Muscle layer of colon (tissue), 2 donors: Measurements from ENCODE around the gene AFAP1.

ENCODE experiments used
- H3K27ac ChIP-seq: one replicate; pipeline ENCODE4 v1.7.0; 2013; ENCODE audit warnings: low read depth, mild to moderate bottlenecking, low read length, moderate library complexity
- H3K27me3 ChIP-seq, 2 donors: one replicate each; pipeline ENCODE4 v1.7.0; 2013; ENCODE audit warnings: low read length in 2 of 2, mild to moderate bottlenecking in 2 of 2; ENCODE audit not compliant: insufficient read depth in 2 of 2, control insufficient read depth in 1 of 2
- H3K36me3 ChIP-seq: one replicate; pipeline ENCODE4 v1.7.0; 2013; ENCODE audit warnings: mild to moderate bottlenecking, low read length; ENCODE audit not compliant: insufficient read depth
- H3K4me1 ChIP-seq: one replicate; pipeline ENCODE4 v1.7.0; 2013; ENCODE audit warnings: mild to moderate bottlenecking, low read length; ENCODE audit not compliant: insufficient read depth
- H3K4me3 ChIP-seq, 2 donors: one replicate each; pipeline ENCODE4 v1.7.0; 2013; ENCODE audit warnings: low read length in 2 of 2, low read depth in 1 of 2, mild to moderate bottlenecking in 1 of 2, moderate library complexity in 1 of 2
- H3K9ac ChIP-seq: one replicate; pipeline ENCODE4 v1.7.0; 2013; ENCODE audit warnings: low read length
- H3K9me3 ChIP-seq: one replicate; pipeline ENCODE4 v1.7.0; 2013; ENCODE audit warnings: mild to moderate bottlenecking, low read length
- donor health status: abdominal sarcoma.
- donor health status: Adenocarcinoma of cecum.

Gene AFAP1

GRCh38 chr4:7716010-7716721 lies 223.5 kb downstream of the AFAP1 start:
- H3K4me1 ChIP-seq: no peaks in the 10 kb centered on the region
- H3K27me3 ChIP-seq: no peaks in the 10 kb centered on the region
- no peak overlapping the region for H3K9ac ChIP-seq

DNA sequence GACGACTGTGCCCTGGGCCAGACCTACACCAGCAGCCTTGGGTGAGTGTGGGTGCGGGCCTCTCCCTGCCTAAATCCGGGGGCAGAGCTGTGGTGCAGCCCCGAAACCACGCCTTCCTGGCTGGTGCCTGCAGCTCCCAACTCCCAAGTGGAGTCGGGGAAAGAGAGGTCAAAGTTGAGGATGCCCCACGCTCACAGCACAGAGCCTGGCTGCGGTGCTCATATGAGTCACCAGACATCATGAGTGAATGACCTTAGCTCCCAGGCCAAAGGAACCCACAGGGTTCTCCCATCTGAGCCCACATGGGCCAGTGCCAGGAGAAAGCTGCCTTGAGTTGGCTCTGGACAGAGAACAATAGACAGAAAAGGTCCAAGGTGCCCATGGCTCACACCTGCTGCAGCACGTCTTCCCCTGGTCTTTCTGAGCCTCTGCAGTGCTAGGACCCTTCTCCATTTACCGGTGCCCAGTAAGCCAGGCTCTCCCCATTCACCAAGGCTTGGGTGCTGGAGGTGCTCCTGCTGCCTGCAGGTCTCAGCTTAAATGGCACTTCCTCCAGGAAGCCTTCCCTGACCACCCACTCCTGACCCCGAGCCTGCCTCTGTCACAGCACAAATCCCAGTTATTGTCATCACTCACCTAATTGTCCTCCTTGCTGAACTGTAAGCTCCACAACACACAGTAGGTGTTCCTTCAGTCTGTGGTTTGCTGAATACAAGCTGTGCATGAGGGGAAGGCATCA lies 224.2 kb downstream of the AFAP1 start:
- no peak overlapping the region for H3K27ac ChIP-seq
- no peaks in the 10 kb centered on the region for H3K27me3 ChIP-seq
- no peak overlapping the region for H3K9ac ChIP-seq
- H3K9me3 ChIP-seq: no peaks in the 10 kb centered on the region
- H3K36me3 ChIP-seq: no peaks in the 10 kb centered on the region
- H3K4me1 ChIP-seq: no peaks in the 10 kb centered on the region
- no peak overlapping the region for H3K4me3 ChIP-seq

More at GRCh38 chr4:7716010-7716721, 223.5 kb downstream of the AFAP1 start:
- Histone ChIP-seq H3K36me3 (no peaks in the 10 kb centered on the region), H3K27ac (no peak overlapping the region), H3K4me3 (no peak overlapping the region), H3K9me3 (no peaks in the 10 kb centered on the region)

DNA sequence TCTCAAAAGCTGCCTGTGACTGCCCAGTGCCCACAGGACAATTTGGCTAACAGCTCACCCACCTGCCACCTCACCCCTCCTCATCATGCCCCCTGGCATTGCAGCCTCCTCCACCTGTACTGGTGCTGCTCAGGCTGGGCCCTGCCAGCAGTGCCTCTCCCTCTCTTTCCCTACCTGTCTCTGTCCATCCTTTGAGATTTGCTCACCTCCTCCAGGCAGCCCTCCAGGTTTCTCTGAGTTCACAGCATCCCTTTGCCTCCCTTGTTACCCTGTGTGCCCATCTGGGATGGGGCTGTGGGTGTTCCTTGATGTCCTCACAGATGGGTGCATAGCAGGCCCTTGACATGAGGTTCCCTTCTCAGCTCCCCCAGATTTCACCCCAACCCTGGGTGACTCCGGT lies 224.9 kb downstream of the AFAP1 start:
- Histone ChIP-seq H3K27ac (no peak overlapping the region), H3K4me3 (no peak overlapping the region), H3K27me3 (no peaks in the 10 kb centered on the region), H3K9ac (no peak overlapping the region), H3K9me3 (no peaks in the 10 kb centered on the region), H3K4me1 (no peaks in the 10 kb centered on the region), H3K36me3 (no peaks in the 10 kb centered on the region)

DNA sequence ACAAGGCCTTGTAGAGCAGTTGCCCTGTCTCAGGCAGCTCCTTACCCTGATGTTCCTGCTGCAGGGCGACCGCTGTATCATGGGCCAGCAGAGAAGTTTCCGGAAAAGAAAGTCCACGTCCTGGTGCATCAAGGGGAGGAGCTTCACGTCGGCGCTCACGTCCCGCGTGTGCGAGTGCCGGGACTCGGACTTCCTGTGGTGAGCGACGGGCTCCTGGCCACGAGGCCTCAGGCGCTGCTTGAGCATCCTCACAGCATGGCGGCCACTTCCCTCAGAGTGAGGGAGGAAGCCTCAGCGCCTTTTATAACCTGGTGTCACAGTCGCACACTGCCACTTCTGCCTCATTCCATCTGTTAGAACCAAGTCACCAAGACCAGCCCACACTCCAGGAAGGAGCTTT lies 225.5 kb downstream of the AFAP1 start:
- no peaks in the 10 kb centered on the region for H3K9me3 ChIP-seq
- H3K9ac ChIP-seq: no peak overlapping the region
- H3K36me3 ChIP-seq: no peaks in the 10 kb centered on the region
- H3K4me1 ChIP-seq: no peaks in the 10 kb centered on the region
- H3K27ac ChIP-seq: no peak overlapping the region
- no peak overlapping the region for H3K4me3 ChIP-seq
- no peaks in the 10 kb centered on the region for H3K27me3 ChIP-seq

DNA sequence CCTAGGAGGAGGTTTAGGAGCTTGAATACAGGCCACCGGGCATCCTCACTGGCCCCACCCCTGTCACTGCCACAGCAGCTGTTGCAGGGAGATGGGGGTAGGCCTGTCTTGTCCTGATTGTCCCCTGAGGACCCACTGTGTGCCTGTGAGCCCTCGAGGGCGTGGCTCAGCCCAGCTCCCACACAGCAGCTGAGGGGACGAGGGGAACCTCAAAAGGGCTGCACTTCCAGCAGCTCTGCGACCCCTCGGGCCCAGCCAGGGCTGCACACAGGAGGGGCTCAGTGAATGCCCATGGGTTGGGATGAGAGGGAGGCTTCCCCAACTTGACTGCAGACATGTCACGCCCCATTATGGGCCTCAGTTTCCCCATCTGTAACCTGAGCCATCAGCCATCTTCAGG lies 225.9 kb downstream of the AFAP1 start:
- H3K4me3 ChIP-seq: no peak overlapping the region
- H3K9ac ChIP-seq: no peak overlapping the region
- H3K9me3 ChIP-seq: no peaks in the 10 kb centered on the region
- no peaks in the 10 kb centered on the region for H3K27me3 ChIP-seq
- no peak overlapping the region for H3K27ac ChIP-seq
- H3K36me3 ChIP-seq: no peaks in the 10 kb centered on the region
- H3K4me1 ChIP-seq: no peaks in the 10 kb centered on the region

- no peak overlapping the region for H3K27ac ChIP-seq
- no peaks in the 10 kb centered on the region for H3K27me3 ChIP-seq
- H3K36me3 ChIP-seq: no peaks in the 10 kb centered on the region
- H3K9ac ChIP-seq: no peak overlapping the region
- no peaks in the 10 kb centered on the region for H3K9me3 ChIP-seq
- no peak overlapping the region for H3K4me3 ChIP-seq
- no peaks in the 10 kb centered on the region for H3K4me1 ChIP-seq
Observed at GRCh38 chr4:7712021-7712671, 227.5 kb downstream of the AFAP1 start.

GRCh38 chr4:7711307-7711963 lies 228.2 kb downstream of the AFAP1 start:
- Histone ChIP-seq H3K27me3 (no peaks in the 10 kb centered on the region), H3K36me3 (no peaks in the 10 kb centered on the region), H3K4me1 (no peaks in the 10 kb centered on the region), H3K9me3 (no peaks in the 10 kb centered on the region), H3K27ac (no peak overlapping the region), H3K4me3 (no peak overlapping the region), H3K9ac (no peak overlapping the region)

DNA sequence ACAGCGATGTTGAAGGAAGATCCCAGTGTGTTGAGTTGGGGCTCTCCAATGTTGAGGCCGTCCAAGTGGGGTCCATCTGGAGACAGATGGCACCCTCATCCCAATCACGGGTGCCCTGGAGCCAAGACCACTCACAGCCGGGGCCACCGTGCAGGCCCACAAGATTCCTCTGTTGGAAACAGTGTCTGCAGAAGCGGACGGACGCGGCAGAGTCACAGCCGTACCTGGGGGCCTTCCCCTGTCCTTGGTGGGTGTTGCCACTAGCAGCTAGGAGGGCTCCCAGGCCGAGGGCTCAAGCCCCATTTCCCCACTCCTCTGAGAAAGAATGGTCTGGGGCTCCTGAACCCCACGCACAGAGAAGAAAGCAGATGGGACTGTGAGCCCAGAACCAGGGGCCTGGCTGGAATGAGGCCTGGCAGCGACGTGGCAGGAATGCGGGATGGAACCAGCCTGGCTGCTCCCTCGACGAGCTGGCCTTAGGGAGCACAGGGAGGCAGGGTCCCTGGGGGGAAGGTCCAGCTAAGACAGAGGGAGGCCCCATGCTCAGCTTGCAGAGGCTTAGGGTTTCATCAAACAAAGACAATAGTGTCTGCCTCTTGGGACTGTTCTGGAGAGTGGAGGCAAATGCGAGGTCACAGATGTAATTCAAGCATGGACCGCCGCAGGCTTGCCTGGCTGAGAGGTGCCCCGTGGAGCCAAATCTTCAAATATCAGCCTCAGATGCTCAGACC lies 228.9 kb downstream of the AFAP1 start:
- no peaks in the 10 kb centered on the region for H3K27me3 ChIP-seq
- no peak overlapping the region for H3K4me3 ChIP-seq
- H3K4me1 ChIP-seq: no peaks in the 10 kb centered on the region
- no peak overlapping the region for H3K27ac ChIP-seq
- no peaks in the 10 kb centered on the region for H3K36me3 ChIP-seq
- no peaks in the 10 kb centered on the region for H3K9me3 ChIP-seq
- no peak overlapping the region for H3K9ac ChIP-seq

DNA sequence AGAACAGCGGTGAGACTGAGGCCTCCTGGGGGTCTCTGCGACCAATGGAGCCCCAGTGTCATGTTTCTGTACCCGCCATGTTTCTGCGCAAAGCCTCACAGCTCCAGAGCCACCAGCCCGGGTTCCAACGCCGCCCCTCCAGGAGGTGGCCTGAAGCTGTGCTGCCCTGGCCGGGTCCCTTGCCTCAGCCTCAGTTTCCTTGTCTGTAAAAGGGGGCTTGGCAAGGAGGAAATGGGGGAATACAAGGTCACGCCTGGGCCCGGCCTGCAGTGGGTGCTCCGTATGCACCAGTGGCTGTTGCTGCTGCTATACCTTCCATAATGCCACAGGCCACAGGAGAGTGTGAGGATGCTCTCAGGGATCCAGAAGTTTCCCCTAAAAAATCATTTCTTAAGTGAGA lies 229.5 kb downstream of the AFAP1 start:
- Histone ChIP-seq H3K9ac (no peak overlapping the region), H3K27me3 (no peaks in the 10 kb centered on the region), H3K27ac (no peak overlapping the region), H3K4me1 (no peaks in the 10 kb centered on the region), H3K36me3 (no peaks in the 10 kb centered on the region), H3K9me3 (no peaks in the 10 kb centered on the region), H3K4me3 (no peak overlapping the region)

DNA sequence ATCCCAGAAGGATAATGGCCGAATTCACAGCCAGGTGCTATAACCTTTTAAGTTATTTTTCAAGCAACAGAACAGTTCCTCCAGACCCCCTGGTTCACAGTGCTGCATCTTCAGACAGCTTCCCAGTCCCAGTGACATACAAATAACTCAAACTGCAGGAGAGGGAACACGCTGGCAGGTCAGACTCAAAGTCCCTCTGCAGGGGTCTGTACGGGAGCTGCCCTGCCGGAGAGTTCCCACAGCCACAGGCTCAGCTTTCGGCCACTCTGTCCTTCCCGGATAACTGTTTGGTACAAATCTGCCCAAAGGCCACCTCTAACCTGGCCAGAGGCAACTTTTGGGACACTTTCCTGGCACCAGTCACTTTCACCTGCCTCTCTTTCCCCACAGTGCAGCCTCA lies 230.2 kb downstream of the AFAP1 start:
- Histone ChIP-seq H3K9me3 (no peaks in the 10 kb centered on the region), H3K4me3 (no peak overlapping the region), H3K36me3 (no peaks in the 10 kb centered on the region), H3K27me3 (no peaks in the 10 kb centered on the region), H3K4me1 (no peaks in the 10 kb centered on the region), H3K9ac (no peak overlapping the region), H3K27ac (no peak overlapping the region)

GRCh38 chr4:7708981-7709380 lies 230.7 kb downstream of the AFAP1 start:
- no peak overlapping the region for H3K4me3 ChIP-seq
- no peaks in the 10 kb centered on the region for H3K4me1 ChIP-seq
- no peaks in the 10 kb centered on the region for H3K9me3 ChIP-seq
- no peak overlapping the region for H3K9ac ChIP-seq
- H3K36me3 ChIP-seq: no peaks in the 10 kb centered on the region
- H3K27me3 ChIP-seq: no peaks in the 10 kb centered on the region
- H3K27ac ChIP-seq: no peak overlapping the region
